ENCODE data around the gene EXO1. TPM values are rescaled to one million over a fixed set of nuclear protein-coding genes. Genes with fewer than 3 reads are reported as not detected.
"Not testable (repeated sequence)": the region's sequence is repeated elsewhere in the genome, so short reads cannot be mapped to it uniquely, and the experiment has no call there.

Gene EXO1
- polyA plus RNA-seq (2013, experiment 1 of 2): 26.7 TPM
- polyA plus RNA-seq (2013, experiment 2 of 2): 26.8 TPM

DNA sequence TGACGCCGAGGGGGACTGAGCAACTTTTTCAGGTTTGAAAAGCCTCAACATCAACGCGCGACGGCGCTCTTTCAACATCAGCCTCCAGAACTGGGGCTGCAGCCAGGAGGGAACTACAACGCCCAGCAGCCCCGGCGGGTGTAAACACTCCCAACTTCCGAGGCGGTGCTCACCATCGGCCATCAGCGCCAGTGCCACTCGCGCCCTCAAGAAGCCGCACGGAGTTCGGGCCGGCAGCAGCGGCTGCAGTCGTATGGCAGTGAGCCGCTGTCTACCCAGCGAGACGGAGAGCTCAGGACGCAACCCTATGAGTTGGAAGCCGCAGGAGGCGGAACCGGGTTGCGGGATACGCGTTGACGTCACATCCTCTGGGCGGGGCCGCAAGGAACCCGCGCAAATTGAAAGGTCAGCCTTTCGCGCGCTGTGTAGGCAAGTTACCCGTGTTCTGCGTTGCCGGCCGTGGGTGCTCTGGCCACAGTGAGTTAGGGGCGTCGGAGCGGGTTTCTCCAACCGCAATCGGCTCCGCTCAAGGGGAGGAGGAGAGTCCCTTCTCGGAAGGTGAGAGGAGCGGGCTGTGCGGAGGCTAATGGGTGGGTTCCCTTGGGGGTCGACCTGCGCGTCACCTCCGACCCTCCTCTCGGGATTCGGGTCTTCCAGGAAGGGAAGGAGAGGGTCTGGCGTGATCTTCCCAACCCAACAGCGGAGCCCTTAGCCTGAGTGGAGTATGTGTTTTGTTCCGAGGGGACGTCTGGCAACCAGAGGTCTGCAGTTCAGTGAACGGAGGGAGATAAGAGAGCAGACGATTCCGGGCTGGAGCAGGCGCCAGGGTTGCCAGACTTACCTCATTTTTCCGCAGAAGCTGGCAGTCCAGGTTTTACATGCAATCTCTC, at the start of gene EXO1:
TSS of gene EXO1 (plus strand) at position 409 of the 890 bp plus-strand sequence. CDS start 2,222 bp downstream, outside the sequence.
- Histone ChIP-seq H3K27me3 (ENCODE audit: insufficient read depth, low read length) (no peaks in the 10 kb centered on the region), H3K36me3 (ENCODE audit: insufficient read depth, low read length) (peaks cover 38% of the 10 kb centered on the region), H3K27ac (ENCODE audit: low read depth, low read length) (peak within 1 kb of the TSS; percentile 98), H3K9me3 (ENCODE audit: insufficient read depth, low read depth, low read length) (no peaks in the 10 kb centered on the region), H3K4me1 (ENCODE audit: insufficient read depth, low read length) (peaks cover 15% of the 10 kb centered on the region; the same call in 1 of the 2 replicates), H3K4me3 (ENCODE audit: low read length) (peak within 1 kb of the TSS; percentile 85), H3K9ac (ENCODE audit: low read depth, low read length) (peak within 1 kb of the TSS; percentile 88)
- WGBS: under 1% methylated on average over 68 of the region's 68 CpGs

DNA sequence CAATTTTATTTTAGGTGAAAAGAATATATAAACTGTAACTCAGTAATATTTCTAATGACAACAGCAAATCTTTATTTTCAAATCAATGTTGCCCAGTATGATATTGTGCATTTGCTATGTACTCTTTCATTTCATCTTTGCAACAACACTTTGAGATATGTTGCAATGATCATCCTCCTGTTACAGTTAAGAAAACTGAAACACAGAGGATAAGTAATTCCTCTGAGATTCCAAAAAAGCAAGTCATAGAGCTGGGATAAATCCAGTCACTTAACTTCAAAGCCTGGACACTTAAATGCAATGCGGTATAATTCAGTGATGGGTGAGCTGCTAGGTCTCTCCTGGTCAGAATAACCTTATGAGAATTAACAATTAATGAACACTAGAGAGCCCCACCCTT, 48.6 kb upstream of the EXO1 start:
- Histone ChIP-seq H3K27me3 (ENCODE audit: insufficient read depth, low read length) (no peaks in the 10 kb centered on the region), H3K9me3 (ENCODE audit: insufficient read depth, low read depth, low read length) (no peaks in the 10 kb centered on the region), H3K9ac (ENCODE audit: low read depth, low read length) (no peak overlapping the region), H3K27ac (ENCODE audit: low read depth, low read length) (no peak overlapping the region), H3K4me1 (ENCODE audit: insufficient read depth, low read length) (no peaks in the 10 kb centered on the region; the same call in 1 of the 2 replicates), H3K36me3 (ENCODE audit: insufficient read depth, low read length) (no peaks in the 10 kb centered on the region), H3K4me3 (ENCODE audit: low read length) (no peak overlapping the region)
- WGBS: 100% methylated on average over 1 of the region's 1 CpG

DNA sequence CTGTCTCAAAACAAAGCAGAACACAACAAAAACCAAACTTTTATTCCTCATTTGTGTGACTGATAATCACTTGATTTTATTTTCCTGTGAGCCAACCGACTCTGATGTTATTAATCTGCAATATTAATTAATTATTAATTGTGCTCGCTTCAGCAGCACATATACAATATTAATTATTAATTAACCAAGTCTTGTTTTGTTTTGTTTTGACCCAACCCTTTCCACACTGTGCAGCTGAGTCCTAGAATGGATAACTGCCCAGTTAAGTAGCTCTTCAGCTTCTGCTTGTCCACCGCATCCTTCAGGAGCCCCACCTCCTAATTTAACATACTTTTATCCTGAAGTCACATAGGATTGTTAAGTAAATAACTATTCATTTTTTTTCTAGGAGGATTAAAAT, 47.4 kb upstream of the EXO1 start:
- H3K9ac ChIP-seq (ENCODE audit: low read depth, low read length): no peak overlapping the region
- no peaks in the 10 kb centered on the region for H3K27me3 ChIP-seq (ENCODE audit: insufficient read depth, low read length)
- H3K36me3 ChIP-seq (ENCODE audit: insufficient read depth, low read length): no peaks in the 10 kb centered on the region
- WGBS: 90% methylated on average over 1 of the region's 3 CpGs
- no peaks in the 10 kb centered on the region for H3K4me1 ChIP-seq (ENCODE audit: insufficient read depth, low read length)
- no peak overlapping the region for H3K27ac ChIP-seq (ENCODE audit: low read depth, low read length)
- no peaks in the 10 kb centered on the region for H3K9me3 ChIP-seq (ENCODE audit: insufficient read depth, low read depth, low read length)
- H3K4me3 ChIP-seq (ENCODE audit: low read length): no peak overlapping the region

- Histone ChIP-seq H3K9ac (ENCODE audit: low read depth, low read length) (no peak overlapping the region), H3K9me3 (ENCODE audit: insufficient read depth, low read depth, low read length) (no peaks in the 10 kb centered on the region), H3K4me1 (ENCODE audit: insufficient read depth, low read length) (no peaks in the 10 kb centered on the region), H3K4me3 (ENCODE audit: low read length) (no peak overlapping the region), H3K27me3 (ENCODE audit: insufficient read depth, low read length) (no peaks in the 10 kb centered on the region), H3K36me3 (ENCODE audit: insufficient read depth, low read length) (no peaks in the 10 kb centered on the region), H3K27ac (ENCODE audit: low read depth, low read length) (no peak overlapping the region)
- 93% methylated on average over 3 of the region's 3 CpGs for WGBS
Measured at GRCh38 chr1:241802863-241803262, 45.1 kb upstream of the EXO1 start.

- not testable (repeated sequence) for H3K4me1 ChIP-seq (ENCODE audit: insufficient read depth, low read length); H3K4me3 ChIP-seq (ENCODE audit: low read length); H3K27ac ChIP-seq (ENCODE audit: low read depth, low read length); H3K36me3 ChIP-seq (ENCODE audit: insufficient read depth, low read length); H3K9ac ChIP-seq (ENCODE audit: low read depth, low read length); H3K9me3 ChIP-seq (ENCODE audit: insufficient read depth, low read depth, low read length); H3K27me3 ChIP-seq (ENCODE audit: insufficient read depth, low read length)
- WGBS: 94% methylated on average over 4 of the region's 4 CpGs
Measured at GRCh38 chr1:241804706-241805105, 43.3 kb upstream of the EXO1 start.

DNA sequence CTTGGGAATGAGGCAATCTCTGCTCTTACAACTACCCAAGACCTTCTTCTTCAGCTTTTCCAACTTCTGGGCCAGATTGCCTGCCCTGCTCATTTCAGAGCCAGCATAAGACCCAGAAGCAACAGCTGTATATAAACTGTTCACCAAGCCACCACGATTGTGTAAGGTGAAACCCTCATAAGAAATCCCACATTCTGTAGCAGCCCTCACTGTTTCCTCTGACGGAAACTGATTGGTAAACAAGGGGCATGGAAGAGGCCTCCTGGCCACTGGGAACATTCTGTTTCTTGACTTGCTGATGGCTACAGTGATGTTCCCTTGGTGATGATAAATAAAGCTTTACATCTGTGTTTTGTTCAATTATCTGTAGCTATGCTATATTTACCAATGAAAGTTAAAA, 39.7 kb upstream of the EXO1 start:
- Histone ChIP-seq H3K9ac (ENCODE audit: low read depth, low read length) (no peak overlapping the region), H3K4me3 (ENCODE audit: low read length) (no peak overlapping the region), H3K4me1 (ENCODE audit: insufficient read depth, low read length) (no peaks in the 10 kb centered on the region), H3K9me3 (ENCODE audit: insufficient read depth, low read depth, low read length) (no peaks in the 10 kb centered on the region), H3K27ac (ENCODE audit: low read depth, low read length) (no peak overlapping the region), H3K36me3 (ENCODE audit: insufficient read depth, low read length) (no peaks in the 10 kb centered on the region), H3K27me3 (ENCODE audit: insufficient read depth, low read length) (no peaks in the 10 kb centered on the region)
- WGBS: 83% methylated on average over 2 of the region's 2 CpGs

- no peaks in the 10 kb centered on the region for H3K27me3 ChIP-seq (ENCODE audit: insufficient read depth, low read length)
- no peak overlapping the region for H3K9ac ChIP-seq (ENCODE audit: low read depth, low read length)
- H3K27ac ChIP-seq (ENCODE audit: low read depth, low read length): no peak overlapping the region
- 95% methylated on average over 8 of the region's 8 CpGs for WGBS
- no peak overlapping the region for H3K4me3 ChIP-seq (ENCODE audit: low read length)
- H3K9me3 ChIP-seq (ENCODE audit: insufficient read depth, low read depth, low read length): no peaks in the 10 kb centered on the region
- no peaks in the 10 kb centered on the region for H3K4me1 ChIP-seq (ENCODE audit: insufficient read depth, low read length)
- no peaks in the 10 kb centered on the region for H3K36me3 ChIP-seq (ENCODE audit: insufficient read depth, low read length)
Measured at GRCh38 chr1:241810769-241811405, 37.1 kb upstream of the EXO1 start.

GRCh38 chr1:241813768-241814320, 34.2 kb upstream of the EXO1 start:
- no peaks in the 10 kb centered on the region for H3K27me3 ChIP-seq (ENCODE audit: insufficient read depth, low read length)
- WGBS: 89% methylated on average over 8 of the region's 8 CpGs
- H3K9ac ChIP-seq (ENCODE audit: low read depth, low read length): no peak overlapping the region

DNA sequence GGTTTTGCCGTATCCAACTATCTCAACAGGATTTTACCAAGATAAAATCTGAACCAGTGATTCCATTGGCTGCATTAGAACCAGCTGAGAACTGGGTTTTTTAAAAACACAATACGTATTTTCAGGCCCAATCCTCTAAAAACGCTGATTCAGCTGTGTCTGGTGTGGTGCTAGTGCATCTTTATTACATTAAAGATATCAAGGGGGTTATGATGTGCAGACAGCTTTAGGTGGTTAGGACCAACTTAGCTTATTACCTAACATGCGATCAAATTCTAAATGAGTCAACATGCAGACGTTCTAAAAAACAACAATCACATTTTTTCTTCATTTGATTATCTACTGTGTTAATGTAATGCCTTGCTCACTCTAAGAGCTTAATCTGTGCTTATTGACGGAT, 32.0 kb upstream of the EXO1 start:
- Histone ChIP-seq H3K4me1 (ENCODE audit: insufficient read depth, low read length) (no peaks in the 10 kb centered on the region), H3K27me3 (ENCODE audit: insufficient read depth, low read length) (no peaks in the 10 kb centered on the region), H3K9me3 (ENCODE audit: insufficient read depth, low read depth, low read length) (no peaks in the 10 kb centered on the region), H3K36me3 (ENCODE audit: insufficient read depth, low read length) (no peaks in the 10 kb centered on the region), H3K27ac (ENCODE audit: low read depth, low read length) (no peak overlapping the region), H3K9ac (ENCODE audit: low read depth, low read length) (no peak overlapping the region), H3K4me3 (ENCODE audit: low read length) (no peak overlapping the region)
- 80% methylated on average over 6 of the region's 6 CpGs for WGBS

More at GRCh38 chr1:241813768-241814320, 34.2 kb upstream of the EXO1 start:
- no peak overlapping the region for H3K4me3 ChIP-seq (ENCODE audit: low read length)
- H3K36me3 ChIP-seq (ENCODE audit: insufficient read depth, low read length): no peaks in the 10 kb centered on the region
- H3K27ac ChIP-seq (ENCODE audit: low read depth, low read length): no peak overlapping the region
- H3K9me3 ChIP-seq (ENCODE audit: insufficient read depth, low read depth, low read length): no peaks in the 10 kb centered on the region
- no peaks in the 10 kb centered on the region for H3K4me1 ChIP-seq (ENCODE audit: insufficient read depth, low read length)

GRCh38 chr1:241817331-241817792, 30.6 kb upstream of the EXO1 start:
- Histone ChIP-seq H3K4me1 (ENCODE audit: insufficient read depth, low read length) (no peaks in the 10 kb centered on the region), H3K9me3 (ENCODE audit: insufficient read depth, low read depth, low read length) (no peaks in the 10 kb centered on the region), H3K9ac (ENCODE audit: low read depth, low read length) (no peak overlapping the region), H3K27me3 (ENCODE audit: insufficient read depth, low read length) (no peaks in the 10 kb centered on the region), H3K36me3 (ENCODE audit: insufficient read depth, low read length) (no peaks in the 10 kb centered on the region), H3K4me3 (ENCODE audit: low read length) (no peak overlapping the region), H3K27ac (ENCODE audit: low read depth, low read length) (no peak overlapping the region)
- 71% methylated on average over 1 of the region's 1 CpG for WGBS

GRCh38 chr1:241817956-241818612, 29.9 kb upstream of the EXO1 start:
- no peaks in the 10 kb centered on the region for H3K9me3 ChIP-seq (ENCODE audit: insufficient read depth, low read depth, low read length)
- no peaks in the 10 kb centered on the region for H3K27me3 ChIP-seq (ENCODE audit: insufficient read depth, low read length)
- 90% methylated on average over 3 of the region's 3 CpGs for WGBS
- H3K4me1 ChIP-seq (ENCODE audit: insufficient read depth, low read length): no peaks in the 10 kb centered on the region
- H3K9ac ChIP-seq (ENCODE audit: low read depth, low read length): no peak overlapping the region
- no peak overlapping the region for H3K27ac ChIP-seq (ENCODE audit: low read depth, low read length)
- no peaks in the 10 kb centered on the region for H3K36me3 ChIP-seq (ENCODE audit: insufficient read depth, low read length)
- no peak overlapping the region for H3K4me3 ChIP-seq (ENCODE audit: low read length)
